Esophagus squamous epithelium (tissue), 4 donors: ENCODE measurements around the gene REG3A.

Source experiments
- CTCF ChIP-seq, 6 experiments: fragments of 450-650 bp in 4 of 6; fragments of 200-600 bp in 2 of 6; sonication (generic) in 2 of 6; IDR thresholded peaks; one replicate each; pipeline ENCODE4 v1.5.1; 2016 to 2019; ENCODE audit warnings: antibody characterized with exemption in 6 of 6, mild to moderate bottlenecking in 4 of 6, moderate library complexity in 4 of 6
- POLR2A ChIP-seq, 4 donors: fragments of 450-650 bp; IDR thresholded peaks; one replicate each; pipeline ENCODE4 v1.6.1; 2017; ENCODE audit warnings: antibody characterized with exemption in 4 of 4, mild to moderate bottlenecking in 4 of 4, moderate library complexity in 3 of 4

- TF ChIP-seq CTCF (IDR thresholded peaks at IDR 0.05) (no peak), POLR2A (IDR thresholded peaks at IDR 0.05) (no peak)
Measured at GRCh38 chr2:79159653-79160052, at the start of gene REG3A.
